Measurements from ENCODE around the gene FIBP. TPM values are rescaled to one million over a fixed set of nuclear protein-coding genes. Genes with fewer than 3 reads are reported as not detected.

Gene FIBP
- total RNA-seq = 96.8 and 192 TPM in 2 replicates

- peak; percentile 85 for DNase-seq (ENCODE audit: low read depth)
Measured at GRCh38 chr11:65888163-65888814, at the start of gene FIBP. Gene FIBP (minus strand): TSS chr11:65888471. CDS start chr11:65888418, 53 bp downstream.

GRCh38 chr11:65937766-65938165 lies 49.5 kb upstream of the FIBP start:
- DNase-seq (ENCODE audit: low read depth) = no peak

- no peak for DNase-seq (ENCODE audit: low read depth)
Measured at GRCh38 chr11:65934014-65934413, 45.7 kb upstream of the FIBP start.

- DNase-seq (ENCODE audit: low read depth) = no peak
Measured at GRCh38 chr11:65932558-65932919, 44.3 kb upstream of the FIBP start.

- DNase-seq (ENCODE audit: low read depth) = no peak
Measured at GRCh38 chr11:65931773-65932557, 43.7 kb upstream of the FIBP start.

GRCh38 chr11:65928667-65929066 lies 40.4 kb upstream of the FIBP start:
- DNase-seq (ENCODE audit: low read depth) = no peak

GRCh38 chr11:65927904-65928397 lies 39.7 kb upstream of the FIBP start:
- DNase-seq (ENCODE audit: low read depth) = no peak

GRCh38 chr11:65925397-65925796 lies 37.1 kb upstream of the FIBP start:
- no peak for DNase-seq (ENCODE audit: low read depth)

- no peak for DNase-seq (ENCODE audit: low read depth)
Measured at GRCh38 chr11:65922565-65922964, 34.3 kb upstream of the FIBP start.

- DNase-seq (ENCODE audit: low read depth) = no peak
Measured at GRCh38 chr11:65921876-65922275, 33.6 kb upstream of the FIBP start.

- DNase-seq (ENCODE audit: low read depth) = no peak
Measured at GRCh38 chr11:65921033-65921555, 32.8 kb upstream of the FIBP start.

GRCh38 chr11:65920372-65920802 lies 32.1 kb upstream of the FIBP start:
- DNase-seq (ENCODE audit: low read depth) = no peak

- DNase-seq (ENCODE audit: low read depth) = no peak
Measured at GRCh38 chr11:65919573-65920371, 31.5 kb upstream of the FIBP start.

GRCh38 chr11:65919141-65919572 lies 30.9 kb upstream of the FIBP start, which contains the start of gene DRAP1:
Gene DRAP1 (plus strand): TSS chr11:65919426. CDS start chr11:65919502, 76 bp downstream.
- DNase-seq (ENCODE audit: low read depth) = peak; percentile 87

- no peak for DNase-seq (ENCODE audit: low read depth)
Measured at GRCh38 chr11:65918211-65919140, 30.2 kb upstream of the FIBP start, which contains the start of gene C11orf68. Gene C11orf68 (minus strand): TSS chr11:65919062. CDS start chr11:65919031, 31 bp downstream.

- no peak for DNase-seq (ENCODE audit: low read depth)
Measured at GRCh38 chr11:65917434-65918210, 29.4 kb upstream of the FIBP start.

GRCh38 chr11:65917077-65917433 lies 28.8 kb upstream of the FIBP start:
- no peak for DNase-seq (ENCODE audit: low read depth)

- no peak for DNase-seq (ENCODE audit: low read depth)
Measured at GRCh38 chr11:65916391-65916790, 28.1 kb upstream of the FIBP start.

- DNase-seq (ENCODE audit: low read depth) = peak; percentile 92
Measured at GRCh38 chr11:65915821-65916251, 27.6 kb upstream of the FIBP start.

All from renal cortical epithelial cell (primary cell).